HG02678 (cell line): ENCODE results near the gene HMGA1.
"Not testable (repeated sequence)": the region's sequence is repeated elsewhere in the genome, so short reads cannot be mapped to it uniquely, and the experiment has no call there.

Experiments
- ATAC-seq: cut with Tn5 transposase; IDR thresholded peaks from one replicate; pipeline ENCODE4 v1.9.1; 2021; ENCODE audit warnings: mild to moderate bottlenecking, moderate library complexity; ENCODE audit not compliant: unreplicated experiment

The HMGA1 gene

GRCh38 chr6:34239893-34240292 lies 3.2 kb downstream of the HMGA1 start:
- no peak for ATAC-seq

- no peak for ATAC-seq
Observed at GRCh38 chr6:34240329-34241248, 3.9 kb downstream of the HMGA1 start.

GRCh38 chr6:34241351-34242215 lies 4.9 kb downstream of the HMGA1 start:
- ATAC-seq = no peak

GRCh38 chr6:34242252-34243130 lies 5.8 kb downstream of the HMGA1 start:
- ATAC-seq = no peak

GRCh38 chr6:34243131-34243771 lies 6.6 kb downstream of the HMGA1 start:
- no peak for ATAC-seq

- no peak for ATAC-seq
Observed at GRCh38 chr6:34243901-34244884, 7.5 kb downstream of the HMGA1 start.

DNA sequence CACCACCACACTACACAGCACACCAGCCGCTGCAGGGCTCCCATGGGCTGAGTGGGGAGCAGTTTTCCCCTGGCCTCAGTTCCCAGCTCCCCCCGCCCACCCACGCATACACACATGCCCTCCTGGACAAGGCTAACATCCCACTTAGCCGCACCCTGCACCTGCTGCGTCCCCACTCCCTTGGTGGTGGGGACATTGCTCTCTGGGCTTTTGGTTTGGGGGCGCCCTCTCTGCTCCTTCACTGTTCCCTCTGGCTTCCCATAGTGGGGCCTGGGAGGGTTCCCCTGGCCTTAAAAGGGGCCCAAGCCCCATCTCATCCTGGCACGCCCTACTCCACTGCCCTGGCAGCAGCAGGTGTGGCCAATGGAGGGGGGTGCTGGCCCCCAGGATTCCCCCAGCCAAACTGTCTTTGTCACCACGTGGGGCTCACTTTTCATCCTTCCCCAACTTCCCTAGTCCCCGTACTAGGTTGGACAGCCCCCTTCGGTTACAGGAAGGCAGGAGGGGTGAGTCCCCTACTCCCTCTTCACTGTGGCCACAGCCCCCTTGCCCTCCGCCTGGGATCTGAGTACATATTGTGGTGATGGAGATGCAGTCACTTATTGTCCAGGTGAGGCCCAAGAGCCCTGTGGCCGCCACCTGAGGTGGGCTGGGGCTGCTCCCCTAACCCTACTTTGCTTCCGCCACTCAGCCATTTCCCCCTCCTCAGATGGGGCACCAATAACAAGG lies 8.5 kb downstream of the HMGA1 start:
- not testable (repeated sequence) for ATAC-seq

- not testable (repeated sequence) for ATAC-seq
Observed at GRCh38 chr6:34245761-34246140, 9.1 kb downstream of the HMGA1 start.

- no peak for ATAC-seq
Observed at GRCh38 chr6:34246249-34246562, 9.5 kb downstream of the HMGA1 start.

GRCh38 chr6:34246563-34247391 lies 10.1 kb downstream of the HMGA1 start:
- ATAC-seq = no peak

GRCh38 chr6:34247481-34248197 lies 11.0 kb downstream of the HMGA1 start:
- ATAC-seq = no peak

DNA sequence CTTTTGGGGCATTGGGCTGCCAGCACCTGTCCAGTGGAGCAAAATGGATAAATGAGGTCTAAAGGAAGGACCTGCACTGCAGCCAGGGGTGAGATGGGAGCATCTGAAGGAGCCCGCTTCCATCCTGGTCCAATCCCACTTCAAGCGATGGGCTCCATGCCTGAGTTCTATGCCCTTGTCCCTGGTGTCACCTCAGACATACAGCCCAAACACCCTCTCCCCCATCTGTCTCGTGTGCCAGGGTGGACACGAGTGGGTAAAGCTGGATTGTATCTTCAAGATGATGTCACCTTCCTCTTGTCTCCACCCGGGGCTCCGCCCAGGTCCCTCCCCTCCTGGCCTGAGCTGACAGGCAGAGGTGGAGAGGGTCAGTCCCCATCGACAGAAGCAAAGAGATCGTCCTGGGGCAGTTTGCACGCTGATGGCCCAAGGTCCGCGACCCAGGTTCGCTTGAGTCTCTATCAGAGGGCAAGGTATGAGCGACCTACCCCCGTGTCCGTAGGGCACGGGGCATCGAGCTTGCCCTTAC lies 11.6 kb downstream of the HMGA1 start:
- ATAC-seq = peak; percentile 19

GRCh38 chr6:34248727-34249468 lies 12.2 kb downstream of the HMGA1 start, which contains the start of gene SMIM29:
Gene SMIM29 (minus strand): TSS chr6:34249006. CDS start chr6:34247791, 1,215 bp downstream.
- ATAC-seq = peak; percentile 83

DNA sequence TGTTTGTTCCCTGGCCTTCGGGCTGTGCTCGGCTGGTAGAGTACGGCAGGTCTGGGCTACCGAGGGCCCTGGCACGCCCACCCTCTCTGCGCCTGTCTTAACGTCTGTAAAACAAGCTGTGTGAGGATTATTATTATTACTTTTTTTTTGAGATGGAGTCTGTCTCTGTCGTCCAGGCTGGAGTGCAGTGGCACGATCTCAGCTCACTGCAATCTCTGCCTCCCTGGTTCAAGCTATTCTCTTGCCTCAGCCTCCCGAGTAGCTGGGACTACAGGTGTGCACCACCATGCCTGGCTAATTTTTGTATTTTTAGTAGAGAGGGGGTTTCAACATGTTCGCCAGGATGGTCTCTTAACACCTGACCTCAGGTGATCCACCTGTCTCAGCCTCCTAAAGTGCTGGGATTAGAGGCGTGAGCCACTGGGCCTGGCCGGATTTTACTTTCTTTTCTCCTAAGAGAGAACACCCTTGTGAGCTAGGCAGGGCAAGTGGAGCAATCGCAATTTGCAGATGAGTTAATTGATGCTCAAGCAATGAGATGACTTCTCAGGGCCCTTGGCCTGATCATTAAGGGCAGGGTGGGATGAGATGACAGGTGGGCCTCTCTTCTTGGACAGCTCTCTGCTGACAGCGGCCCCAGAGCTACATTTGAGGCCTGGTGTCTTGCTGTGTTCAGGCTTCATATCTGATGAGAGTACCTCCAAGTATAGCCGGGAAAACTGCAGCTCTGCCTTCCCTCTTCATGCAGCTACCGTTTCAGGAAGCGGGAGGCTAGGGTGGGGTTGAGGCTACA lies 13.0 kb downstream of the HMGA1 start:
- peak; percentile 28 for ATAC-seq

DNA sequence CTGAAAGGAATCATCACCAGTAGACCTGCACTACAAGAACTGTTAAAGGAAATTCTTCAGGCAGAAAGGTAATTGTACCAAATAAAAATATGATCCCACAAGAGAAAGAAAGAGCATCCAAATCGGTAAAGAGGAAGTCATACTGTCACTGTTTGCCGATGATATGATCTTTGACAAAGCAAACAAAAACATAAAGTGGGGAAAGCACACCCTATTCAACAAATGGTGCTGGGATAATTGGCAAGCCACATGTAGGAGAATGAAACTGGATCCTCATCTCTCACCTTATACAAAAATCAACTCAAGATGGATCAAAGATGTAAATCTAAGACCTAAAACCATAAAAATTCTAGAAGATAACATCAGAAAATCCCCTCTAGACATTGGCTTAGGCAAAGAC lies 15.7 kb downstream of the HMGA1 start:
- ATAC-seq = not testable (repeated sequence)
